Right cardiac atrium (tissue), 5 donors: ENCODE measurements around the gene C2CD4C. TPM values are rescaled to one million over a fixed set of nuclear protein-coding genes. Genes with fewer than 3 reads are reported as not detected.
"Not testable (repeated sequence)": the region's sequence is repeated elsewhere in the genome, so short reads cannot be mapped to it uniquely, and the experiment has no call there.

Experiments used
- ATAC-seq, 2 donors: fragments of 200-7000 bp; cut with Tn5 transposase; one replicate each; pipeline versions ENCODE4 v1.8.0 to v1.9.1; 2020; ENCODE audit warnings: moderate library complexity in 2 of 2, mild to moderate bottlenecking in 1 of 2
- DNase-seq, 3 donors: peaks; one replicate each; pipeline ENCODE4 v3.0.0-alpha.2; 2020
- H3K27ac ChIP-seq: one replicate; pipeline ENCODE4 v1.5.1; 2013; ENCODE audit warnings: mild to moderate bottlenecking, low read length, control low read depth, moderate library complexity
- H3K27me3 ChIP-seq: one replicate; pipeline ENCODE4 v1.6.1; 2013; ENCODE audit not compliant: control insufficient read depth, insufficient read depth
- H3K4me1 ChIP-seq: one replicate; pipeline ENCODE4 v1.6.1; 2013; ENCODE audit warnings: low read length; ENCODE audit not compliant: control insufficient read depth, insufficient read depth
- H3K4me3 ChIP-seq: one replicate; pipeline ENCODE4 v1.5.1; 2013; ENCODE audit warnings: low read length, control low read depth
- H3K9me3 ChIP-seq: one replicate; pipeline ENCODE4 v1.6.1; 2013; ENCODE audit warnings: low read length; ENCODE audit not compliant: control insufficient read depth
- WGBS: extraction: QIAGEN DNeasy Blood & Tissue Kit; methylation state at CpG from one replicate; pipeline ENCODE4 v1.1.7; 2013; 5-methylcytosine and 5-hydroxymethylcytosine counted together
- intact Hi-C, 4 donors: fragments of 100-400 bp; cut with DNase I; formaldehyde crosslinking; loops; one replicate each; pipeline versions ENCODE4 v1.11.0 to v1.14.0; 2022 to 2023
- polyA plus RNA-seq: library from polyadenylated mRNA; stranded (reverse); fragments of 200-250 nt; gene quantifications from one replicate; pipeline ENCODE4 v1.2.3, GENCODE V29; 2013
- total RNA-seq, 4 donors: library from RNA; stranded (reverse); fragmentation: NEBNext Ultra II Directional; extraction: Animal tissue kit (Norgen Biotek cat#: 25700); gene quantifications; one replicate each; pipeline ENCODE4 v1.2.1, GENCODE V29; 2021
- donor health status: healthy with polysubstance abuse.
- donor health status: DM: no; HTN: yes; CAD: no.
- donor health status: DM: no; HTN: no; CAD: no.
- donor health status: DM: no; HTN: yes; CAD: no; lungs with severe emphysema.
- donor health status: DM: yes; HTN: yes; CAD: no.

C2CD4C gene
- total and polyA plus RNA-seq, 5 donors, result 0.35 to 1.2 (median 0.64) TPM

GRCh38 chr19:412356-413355 lies 3.7 kb upstream of the C2CD4C start:
- Histone ChIP-seq H3K27me3 (no peaks in the 10 kb centered on the region), H3K4me1 (no peaks in the 10 kb centered on the region), H3K27ac (no peak overlapping the region), H3K4me3 (no peak overlapping the region), H3K9me3 (no peaks in the 10 kb centered on the region)
- WGBS, result 52% methylated on average over 36 of the region's 36 CpGs
- intact Hi-C loops, result no loop called here
- DNase-seq (peak in 2 of 3 donors; percentile 10 to 42), ATAC-seq (no peak)

GRCh38 chr19:411723-412355 lies 2.9 kb upstream of the C2CD4C start:
- DNase-seq, result peak in 1 of 3 donors; percentile 11
- intact Hi-C loops, result no loop called here
- Histone ChIP-seq H3K9me3 (no peaks in the 10 kb centered on the region), H3K27ac (no peak overlapping the region), H3K4me3 (no peak overlapping the region), H3K27me3 (no peaks in the 10 kb centered on the region), H3K4me1 (no peaks in the 10 kb centered on the region)
- ATAC-seq, result no peak
- WGBS, result 54% methylated on average over 13 of the region's 13 CpGs

GRCh38 chr19:411121-411722 lies 2.3 kb upstream of the C2CD4C start:
- H3K27ac ChIP-seq, H3K4me3 ChIP-seq, H3K9me3 ChIP-seq, H3K27me3 ChIP-seq, ATAC-seq, intact Hi-C loops, H3K4me1 ChIP-seq: not testable (repeated sequence)
- 92% methylated on average over 22 of the region's 22 CpGs for WGBS
- DNase-seq, result peak in 1 of 3 donors; percentile 4

- 61% methylated on average over 21 of the region's 21 CpGs for WGBS
- ATAC-seq (no peak), DNase-seq (peak in 1 of 3 donors; percentile 6)
- intact Hi-C loops, result no loop called here
- Histone ChIP-seq H3K4me1 (no peaks in the 10 kb centered on the region), H3K27me3 (no peaks in the 10 kb centered on the region), H3K9me3 (no peaks in the 10 kb centered on the region), H3K27ac (no peak overlapping the region), H3K4me3 (no peak overlapping the region)
Observed at GRCh38 chr19:410243-410781, 1.4 kb upstream of the C2CD4C start.

- no peaks in the 10 kb centered on the region for H3K4me1 ChIP-seq
- H3K4me3 ChIP-seq, result peak overlapping the region; percentile 64
- H3K27me3 ChIP-seq, result no peaks in the 10 kb centered on the region
- 6% methylated on average over 23 of the region's 23 CpGs for WGBS
- ATAC-seq (no peak), DNase-seq (peak in 1 of 3 donors; percentile 10)
- H3K27ac ChIP-seq, result no peak overlapping the region
- intact Hi-C loops, result no loop called here
- no peaks in the 10 kb centered on the region for H3K9me3 ChIP-seq
Observed at GRCh38 chr19:409516-410242, 732 bp upstream of the C2CD4C start.

- no peaks in the 10 kb centered on the region for H3K4me1 ChIP-seq
- intact Hi-C loops, result no loop called here
- ATAC-seq (peak in 1 of 2 donors; percentile 11), DNase-seq (no peak)
- peak overlapping the region; percentile 64 for H3K4me3 ChIP-seq
- WGBS, result 3% methylated on average over 30 of the region's 30 CpGs
- H3K27ac ChIP-seq, result no peak overlapping the region
- H3K9me3 ChIP-seq, result no peaks in the 10 kb centered on the region
- no peaks in the 10 kb centered on the region for H3K27me3 ChIP-seq
Observed at GRCh38 chr19:408441-408901, 476 bp downstream of the C2CD4C start.

- H3K9me3 ChIP-seq, result no peaks in the 10 kb centered on the region
- 72% methylated on average over 70 of the region's 70 CpGs for WGBS
- H3K27ac ChIP-seq, result no peak overlapping the region
- H3K4me1 ChIP-seq, result no peaks in the 10 kb centered on the region
- DNase-seq (no peak), ATAC-seq (no peak)
- peak overlapping the region; percentile 64 for H3K4me3 ChIP-seq
- intact Hi-C loops, result no loop called here
- no peaks in the 10 kb centered on the region for H3K27me3 ChIP-seq
Observed at GRCh38 chr19:407511-408440, 1.2 kb downstream of the C2CD4C start.

- intact Hi-C loops, result no loop called here
- DNase-seq (no peak), ATAC-seq (peak in 1 of 2 donors; percentile 14)
Observed at GRCh38 chr19:406971-407510, 1.9 kb downstream of the C2CD4C start.

GRCh38 chr19:406135-406781 lies 2.7 kb downstream of the C2CD4C start:
- Histone ChIP-seq H3K27me3 (no peaks in the 10 kb centered on the region), H3K9me3 (no peaks in the 10 kb centered on the region), H3K4me3 (no peak overlapping the region), H3K4me1 (no peaks in the 10 kb centered on the region), H3K27ac (no peak overlapping the region)
- ATAC-seq (no peak), DNase-seq (no peak)
- intact Hi-C loops, result no loop called here
- WGBS, result 66% methylated on average over 41 of the region's 41 CpGs

More at GRCh38 chr19:406971-407510, 1.9 kb downstream of the C2CD4C start:
- no peaks in the 10 kb centered on the region for H3K27me3 ChIP-seq
- H3K4me3 ChIP-seq, result no peak overlapping the region
- 88% methylated on average over 48 of the region's 48 CpGs for WGBS
- no peaks in the 10 kb centered on the region for H3K9me3 ChIP-seq
- no peak overlapping the region for H3K27ac ChIP-seq
- H3K4me1 ChIP-seq, result no peaks in the 10 kb centered on the region
